SH-SY5Y (cell line): ENCODE data around the gene HOXB5.

Experiments used
- GATA2 ChIP-seq: IDR thresholded peaks from 2 replicates; pipeline ENCODE4 v1.6.1; 2011; ENCODE audit warnings: mild to moderate bottlenecking, low read depth, low read length
- GATA3 ChIP-seq: IDR thresholded peaks from 2 replicates; pipeline ENCODE4 v1.6.1; 2011; ENCODE audit warnings: low read depth, mild to moderate bottlenecking, low read length, moderate library complexity

HOXB5 gene

GRCh38 chr17:48605991-48606891 lies 12.7 kb upstream of the HOXB5 start:
- TF ChIP-seq GATA3 (no peak), GATA2 (no peak)

GRCh38 chr17:48605409-48605919 lies 11.9 kb upstream of the HOXB5 start:
- TF ChIP-seq GATA3 (no peak), GATA2 (no peak)

GRCh38 chr17:48604770-48605329 lies 11.3 kb upstream of the HOXB5 start, which contains the start of gene HOXB6:
Gene HOXB6 (minus strand): TSS chr17:48604986. CDS start chr17:48598150, 6,836 bp downstream.
- TF ChIP-seq GATA2 = no peak
- TF ChIP-seq GATA3 = no peak

- TF ChIP-seq GATA3 (no peak), GATA2 (no peak)
These were observed 10.6 kb upstream of the HOXB5 start for GRCh38 chr17:48603959-48604769.

- no peak for TF ChIP-seq GATA3
- no peak for TF ChIP-seq GATA2
These were observed 8.2 kb upstream of the HOXB5 start for GRCh38 chr17:48601539-48602425.

GRCh38 chr17:48601207-48601538 lies 7.6 kb upstream of the HOXB5 start:
- no peak for TF ChIP-seq GATA3
- TF ChIP-seq GATA2 = no peak

GRCh38 chr17:48600244-48601098 lies 6.9 kb upstream of the HOXB5 start:
- no peak for TF ChIP-seq GATA2

- TF ChIP-seq GATA3 (no peak), GATA2 (no peak)
These were observed 5.8 kb upstream of the HOXB5 start for GRCh38 chr17:48599354-48599753.

- no peak for TF ChIP-seq GATA3
- TF ChIP-seq GATA2 = no peak
These were observed 5.2 kb upstream of the HOXB5 start for GRCh38 chr17:48598736-48599135.

- TF ChIP-seq GATA3 (no peak), GATA2 (no peak)
These were observed 4.4 kb upstream of the HOXB5 start for GRCh38 chr17:48597778-48598631.

- TF ChIP-seq GATA3 (no peak), GATA2 (no peak)
These were observed 3.9 kb upstream of the HOXB5 start for GRCh38 chr17:48597528-48597777.
